ENCODE results near the gene KLK15.

DNA sequence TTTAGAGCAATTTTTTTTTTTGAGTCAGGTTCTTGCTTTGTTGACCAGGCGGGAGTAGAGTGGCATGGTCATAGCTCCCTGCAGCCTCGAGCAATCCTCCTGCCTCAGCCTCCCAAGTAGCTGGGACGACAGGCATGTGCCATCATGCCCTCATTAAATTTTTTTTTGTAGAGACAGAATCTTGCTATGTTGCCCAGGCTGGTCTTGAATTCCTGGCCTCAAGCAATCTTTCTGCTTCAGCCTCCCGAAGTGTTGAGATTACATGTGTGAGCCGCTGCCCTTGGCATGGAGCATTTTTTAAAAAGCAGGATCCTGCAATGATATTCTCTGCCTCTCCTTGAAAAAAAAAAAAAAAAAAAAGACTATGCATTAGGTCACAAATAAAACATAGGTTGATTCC lies 57.2 kb downstream of the KLK15 start:
- TF ChIP-seq, protein P1, sequence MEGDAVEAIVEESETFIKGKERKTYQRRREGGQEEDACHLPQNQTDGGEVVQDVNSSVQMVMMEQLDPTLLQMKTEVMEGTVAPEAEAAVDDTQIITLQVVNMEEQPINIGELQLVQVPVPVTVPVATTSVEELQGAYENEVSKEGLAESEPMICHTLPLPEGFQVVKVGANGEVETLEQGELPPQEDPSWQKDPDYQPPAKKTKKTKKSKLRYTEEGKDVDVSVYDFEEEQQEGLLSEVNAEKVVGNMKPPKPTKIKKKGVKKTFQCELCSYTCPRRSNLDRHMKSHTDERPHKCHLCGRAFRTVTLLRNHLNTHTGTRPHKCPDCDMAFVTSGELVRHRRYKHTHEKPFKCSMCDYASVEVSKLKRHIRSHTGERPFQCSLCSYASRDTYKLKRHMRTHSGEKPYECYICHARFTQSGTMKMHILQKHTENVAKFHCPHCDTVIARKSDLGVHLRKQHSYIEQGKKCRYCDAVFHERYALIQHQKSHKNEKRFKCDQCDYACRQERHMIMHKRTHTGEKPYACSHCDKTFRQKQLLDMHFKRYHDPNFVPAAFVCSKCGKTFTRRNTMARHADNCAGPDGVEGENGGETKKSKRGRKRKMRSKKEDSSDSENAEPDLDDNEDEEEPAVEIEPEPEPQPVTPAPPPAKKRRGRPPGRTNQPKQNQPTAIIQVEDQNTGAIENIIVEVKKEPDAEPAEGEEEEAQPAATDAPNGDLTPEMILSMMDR (IDR thresholded peaks at IDR 0.05) = no peak
- TF ChIP-seq POLR2A (IDR thresholded peaks at IDR 0.05) (no peak), POLR2AphosphoS5 (IDR thresholded peaks at IDR 0.05; ENCODE audit: insufficient read depth in 1 of 2, low read depth in 1 of 2) (no peak)
